ENCODE data around the gene MORN3.

- TF ChIP-seq CTCF (conservative IDR thresholded peaks at IDR 0.05; ENCODE audit: low read length): no peak
- TF ChIP-seq EZH2phosphoT487 (IDR thresholded peaks at IDR 0.05; ENCODE audit: borderline replicate concordance): no peak
Measured at GRCh38 chr12:121701667-121702277, 32.3 kb upstream of the MORN3 start.

All from Loucy (cell line).